Endothelial cell of umbilical vein (primary cell): ENCODE data around the gene WNT9A. TPM values are rescaled to one million over a fixed set of nuclear protein-coding genes. Genes with fewer than 3 reads are reported as not detected.

Source experiments
- BruUV-seq: library from RNA; stranded (reverse); fragments of 400-500 nt; replicated peaks from 2 replicates; lab custom pipeline; 2021; lab: Mats Ljungman, UMichigan
- CTCF ChIA-PET: fragments of 300-600, 350-600 bp; sonication (Branson Sonifier 250); formaldehyde crosslinking; loops from one replicate; lab custom pipeline; 2021; ENCODE audit warnings: antibody characterized with exemption, inconsistent platforms; lab: Charles Lee
- POLR2A ChIA-PET: fragments of 300-600, 350-600 bp; sonication (Branson Sonifier 250); formaldehyde crosslinking; loops from one replicate; lab custom pipeline; 2021; ENCODE audit warnings: antibody characterized with exemption, inconsistent platforms; lab: Charles Lee
- DNase-seq: peaks from one replicate; pipeline ENCODE4 v3.0.0-alpha.2; 2011; ENCODE audit warnings: low read depth, low spot score
- FAIRE-seq: peaks from 2 replicates; lab custom pipeline; 2011; peaks lifted over from hg19 to GRCh38; lab: Jason Lieb, UNC
- H2AFZ ChIP-seq: 2 replicates; pipeline ENCODE4 v1.6.0; 2012; ENCODE audit warnings: low read depth, low read length, control low read depth, inconsistent platforms
- H3K27ac ChIP-seq: 2 replicates; pipeline ENCODE4 v1.5.1; 2011; ENCODE audit warnings: low read depth, mild to moderate bottlenecking, control low read depth, low read length, moderate library complexity; ENCODE audit not compliant: insufficient read depth
- H3K27me3 ChIP-seq, 2 experiments: 2 replicates each; pipeline versions ENCODE4 v1.6.0 to v1.6.1; 2011; ENCODE audit warnings: low read length in 2 of 2, mixed read lengths in 1 of 2; ENCODE audit not compliant: control insufficient read depth in 2 of 2, insufficient read depth in 2 of 2
- H3K36me3 ChIP-seq, 2 experiments: 2 replicates in 1 of 2; 3 replicates in 1 of 2; pipeline ENCODE4 v1.5.1; 2011; ENCODE audit warnings: low read length in 2 of 2, mild to moderate bottlenecking in 1 of 2, moderate library complexity in 1 of 2; ENCODE audit not compliant: control insufficient read depth in 2 of 2, insufficient read depth in 2 of 2; ENCODE audit errors: extremely low read depth in 1 of 2
- H3K4me1 ChIP-seq: 3 replicates; pipeline ENCODE4 v1.5.1; 2011; ENCODE audit warnings: mild to moderate bottlenecking, low read length; ENCODE audit not compliant: control insufficient read depth, insufficient read depth; ENCODE audit errors: extremely low read depth
- H3K4me2 ChIP-seq: 2 replicates; pipeline ENCODE4 v1.6.1; 2011; ENCODE audit warnings: low read length, control low read depth, mixed read lengths; ENCODE audit not compliant: insufficient read depth
- H3K4me3 ChIP-seq, 3 experiments: fragments of 200-600 bp in 1 of 3; sonication (generic), shearing (Covaris generic) in 1 of 3; replicated peaks in 1 of 3; 2 replicates each; pipeline ENCODE4 v1.5.1; 2011 to 2016; ENCODE audit warnings: control low read depth in 3 of 3, low read length in 3 of 3, mild to moderate bottlenecking in 2 of 3, inconsistent platforms in 1 of 3, low read depth in 1 of 3, moderate library complexity in 1 of 3; ENCODE audit not compliant: insufficient read depth in 1 of 3
- H3K79me2 ChIP-seq: 2 replicates; pipeline ENCODE4 v1.6.0; 2012; ENCODE audit warnings: low read length, inconsistent platforms; ENCODE audit not compliant: control insufficient read depth, insufficient read depth
- H3K9ac ChIP-seq: replicated peaks from 2 replicates; pipeline ENCODE3; 2011; ENCODE audit warnings: low read length, control low read depth; ENCODE audit not compliant: insufficient read depth; ENCODE audit errors: extremely low read depth
- H3K9me1 ChIP-seq: replicated peaks from 3 replicates; pipeline ENCODE4 v1.6.0; 2011; ENCODE audit warnings: mild to moderate bottlenecking, low read length; ENCODE audit not compliant: control insufficient read depth, insufficient read depth; ENCODE audit errors: extremely low read depth
- H3K9me3 ChIP-seq: replicated peaks from 2 replicates; pipeline ENCODE4 v1.5.1; 2012; ENCODE audit warnings: low read length, inconsistent platforms; ENCODE audit not compliant: control insufficient read depth, insufficient read depth
- H4K20me1 ChIP-seq: replicated peaks from 2 replicates; pipeline ENCODE3; 2011; ENCODE audit warnings: mild to moderate bottlenecking, low read length; ENCODE audit not compliant: control insufficient read depth, insufficient read depth; ENCODE audit errors: extremely low read depth
- EZH2 ChIP-seq: IDR thresholded peaks from 2 replicates; pipeline ENCODE4 v1.6.1; 2012; ENCODE audit warnings: borderline replicate concordance, low read depth, mild to moderate bottlenecking, moderate library complexity, low read length, inconsistent platforms; ENCODE audit not compliant: severe bottlenecking
- FOS ChIP-seq: IDR thresholded peaks from 2 replicates; pipeline ENCODE4 v1.6.1; 2011; ENCODE audit warnings: mild to moderate bottlenecking, low read length, moderate library complexity, borderline replicate concordance; ENCODE audit not compliant: insufficient read depth
- GATA2 ChIP-seq: IDR thresholded peaks from 2 replicates; pipeline ENCODE4 v1.7.0; 2011; ENCODE audit warnings: low read depth, mild to moderate bottlenecking, moderate library complexity, mixed read lengths, low read length; ENCODE audit not compliant: insufficient read length, insufficient read depth
- JUN ChIP-seq: IDR thresholded peaks from 2 replicates; pipeline ENCODE4 v1.6.1; 2011; ENCODE audit warnings: borderline replicate concordance, low read depth; ENCODE audit not compliant: insufficient read length, insufficient read depth
- MAX ChIP-seq: IDR thresholded peaks from 2 replicates; pipeline ENCODE4 v1.6.1; 2011; ENCODE audit not compliant: insufficient read depth, insufficient read length
- MYC ChIP-seq: IDR thresholded peaks from one replicate; pipeline ENCODE4 v1.6.1; 2011; ENCODE audit warnings: mild to moderate bottlenecking, low read depth, low read length
- POLR2A ChIP-seq: IDR thresholded peaks from 2 replicates; pipeline ENCODE4 v1.6.1; 2012; ENCODE audit warnings: low read depth, mild to moderate bottlenecking, control low read depth, low read length
- POLR2AphosphoS5 ChIP-seq: IDR thresholded peaks from 2 replicates; pipeline ENCODE4 v1.6.1; 2012; ENCODE audit warnings: low read depth, mild to moderate bottlenecking, control low read depth, low read length, moderate library complexity; ENCODE audit not compliant: insufficient read depth
- dilution Hi-C: fragments of 300-500 bp; cut with MboI; formaldehyde crosslinking; loops from one replicate; pipeline ENCODE4 v1.15.0; 2019; ENCODE audit warnings: low sequenced_read_pairs; ENCODE audit not compliant: extremely low pct_ligation_motif_present
- intact Hi-C: fragments of 100-400 bp; cut with micrococcal nuclease; formaldehyde crosslinking; loops from one replicate; pipeline ENCODE4 v1.10.0; 2022
- polyA plus RNA-seq, 4 experiments: library from polyadenylated mRNA; depleted of rRNA in 3 of 4; stranded (reverse) in 3 of 4; unstranded in 1 of 4; fragments of >200 nt; gene quantifications; 2 replicates each; pipeline versions ENCODE4 v1.2.1 to v1.2.3, GENCODE V29; 2011 to 2012; ENCODE audit warnings: missing spikeins in 1 of 4
- total RNA-seq: library from RNA; stranded (reverse); gene quantifications from 2 replicates; pipeline ENCODE4 v1.2.3, GENCODE V29; 2021
- TF ChIP-seq, protein P1 (sequence below), 2 donors: IDR thresholded peaks; 1 replicate in 1 of 2; 2 replicates in 1 of 2; pipeline ENCODE4 v1.5.1; 2011; ENCODE audit warnings: low read length in 2 of 2, mild to moderate bottlenecking in 2 of 2, moderate library complexity in 2 of 2, control low read depth in 1 of 2, inconsistent platforms in 1 of 2, low read depth in 1 of 2; ENCODE audit not compliant: insufficient read depth in 1 of 2; ENCODE audit errors: extremely low read depth in 1 of 2

The WNT9A gene
- total and polyA plus RNA-seq, 2 donors (not counting 3 experiments of a cell fraction or from before 2014, with no cell fraction given): 5.4 to 6.2 TPM

GRCh38 chr1:227928811-227929375, 18.8 kb downstream of the WNT9A start:
- dilution Hi-C loops: no loop called here
- Histone ChIP-seq H3K27ac (no peak overlapping the region), H3K36me3 (no peaks in the 10 kb centered on the region), H3K9me3 (no peaks in the 10 kb centered on the region), H3K4me2 (no peak overlapping the region), H2AFZ (no peak overlapping the region), H3K9ac (no peak overlapping the region), H4K20me1 (no peaks in the 10 kb centered on the region), H3K79me2 (no peaks in the 10 kb centered on the region), H3K27me3 (no peaks in the 10 kb centered on the region), H3K9me1 (no peaks in the 10 kb centered on the region), H3K4me1 (no peaks in the 10 kb centered on the region), H3K4me3 (no peak overlapping the region)
- TF ChIP-seq MYC: no peak
- TF ChIP-seq POLR2A: no peak
- no peak for TF ChIP-seq JUN
- no peak for TF ChIP-seq FOS
- no peak for TF ChIP-seq POLR2AphosphoS5
- TF ChIP-seq MAX: no peak
- no peak for TF ChIP-seq GATA2
- TF ChIP-seq, protein P1, sequence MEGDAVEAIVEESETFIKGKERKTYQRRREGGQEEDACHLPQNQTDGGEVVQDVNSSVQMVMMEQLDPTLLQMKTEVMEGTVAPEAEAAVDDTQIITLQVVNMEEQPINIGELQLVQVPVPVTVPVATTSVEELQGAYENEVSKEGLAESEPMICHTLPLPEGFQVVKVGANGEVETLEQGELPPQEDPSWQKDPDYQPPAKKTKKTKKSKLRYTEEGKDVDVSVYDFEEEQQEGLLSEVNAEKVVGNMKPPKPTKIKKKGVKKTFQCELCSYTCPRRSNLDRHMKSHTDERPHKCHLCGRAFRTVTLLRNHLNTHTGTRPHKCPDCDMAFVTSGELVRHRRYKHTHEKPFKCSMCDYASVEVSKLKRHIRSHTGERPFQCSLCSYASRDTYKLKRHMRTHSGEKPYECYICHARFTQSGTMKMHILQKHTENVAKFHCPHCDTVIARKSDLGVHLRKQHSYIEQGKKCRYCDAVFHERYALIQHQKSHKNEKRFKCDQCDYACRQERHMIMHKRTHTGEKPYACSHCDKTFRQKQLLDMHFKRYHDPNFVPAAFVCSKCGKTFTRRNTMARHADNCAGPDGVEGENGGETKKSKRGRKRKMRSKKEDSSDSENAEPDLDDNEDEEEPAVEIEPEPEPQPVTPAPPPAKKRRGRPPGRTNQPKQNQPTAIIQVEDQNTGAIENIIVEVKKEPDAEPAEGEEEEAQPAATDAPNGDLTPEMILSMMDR (IDR thresholded peaks at IDR 0.05; ENCODE audit: extremely low read depth in 1 of 2, insufficient read depth in 1 of 2, low read depth in 1 of 2, low read length in 2 of 2): no peak
- TF ChIP-seq EZH2: no peak
- POLR2A ChIA-PET: no interaction called here
- no TSS peak for BruUV-seq
- intact Hi-C loops: no loop called here
- DNase-seq: no peak
- CTCF ChIA-PET: no interaction called here
- FAIRE-seq: no peak
